HG02763 (cell line): ENCODE results near the gene SCYGR8.

Experiments used
- ATAC-seq: cut with Tn5 transposase; IDR thresholded peaks from one replicate; pipeline ENCODE4 v1.9.1; 2021; ENCODE audit warnings: mild to moderate bottlenecking, moderate library complexity; ENCODE audit not compliant: unreplicated experiment

The SCYGR8 gene

GRCh38 chr2:227759411-227760118, 13.9 kb downstream of the SCYGR8 start:
- ATAC-seq = no peak

DNA sequence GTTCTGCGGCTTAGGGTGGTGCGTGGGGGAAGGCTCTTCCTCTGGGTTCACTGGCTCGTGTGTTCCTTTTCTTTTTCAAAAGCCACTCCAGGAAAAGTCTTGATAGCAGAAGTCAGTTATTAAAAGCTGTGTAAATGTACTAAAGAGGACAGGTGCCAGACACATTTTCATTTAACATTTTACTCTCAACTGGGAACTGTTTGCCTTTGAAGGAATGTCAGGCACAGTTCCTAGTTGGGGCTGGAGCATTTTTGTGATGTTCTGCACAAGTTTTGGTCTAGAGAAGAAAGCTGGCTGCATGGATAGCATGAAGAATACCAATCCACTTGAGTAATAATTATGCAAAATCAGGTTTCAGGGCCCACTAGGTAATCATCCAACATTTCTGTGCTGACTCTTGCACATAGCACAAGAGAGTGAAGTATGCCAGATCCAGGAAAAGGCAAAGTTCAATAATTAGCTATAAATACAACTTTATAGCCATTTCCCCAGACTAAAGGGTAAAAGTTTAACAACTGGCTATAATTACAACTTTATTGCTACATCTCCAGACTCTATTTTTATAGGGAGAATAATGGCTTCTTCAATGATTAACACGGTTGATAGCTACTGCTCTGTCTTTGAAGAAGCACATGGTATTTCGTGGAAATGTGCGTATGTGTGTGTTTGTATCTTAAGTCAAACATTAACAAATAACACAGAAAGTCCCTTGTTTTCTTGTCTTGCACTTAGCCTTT, 16.2 kb downstream of the SCYGR8 start:
- ATAC-seq = no peak

DNA sequence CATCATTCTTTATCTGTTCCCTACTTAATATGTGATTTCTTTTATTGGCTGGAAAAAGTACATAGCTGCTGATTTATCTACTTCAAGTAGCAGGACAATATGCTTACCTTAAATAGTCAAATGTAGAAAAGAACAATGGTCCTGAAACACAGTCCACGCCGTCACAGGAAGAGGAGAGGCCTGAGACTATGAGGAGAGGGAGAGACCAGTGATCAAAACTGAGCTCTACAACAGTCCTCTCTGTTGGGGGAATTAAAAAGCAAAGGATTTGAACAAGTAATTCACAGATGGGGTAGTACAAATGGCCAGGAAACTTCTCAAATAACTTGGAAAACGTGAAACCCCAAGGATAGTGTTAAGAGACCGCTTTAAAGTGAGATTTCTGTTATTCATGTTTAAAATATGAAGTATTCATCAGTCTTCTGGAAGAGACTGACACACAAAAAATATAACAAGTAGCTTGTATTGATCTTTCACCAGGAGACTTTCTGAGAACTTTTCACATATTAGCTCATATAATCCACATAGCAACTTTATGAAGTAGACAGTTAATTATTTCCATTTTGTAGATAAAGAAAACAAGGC, 20.2 kb downstream of the SCYGR8 start:
- peak; percentile 12 for ATAC-seq

DNA sequence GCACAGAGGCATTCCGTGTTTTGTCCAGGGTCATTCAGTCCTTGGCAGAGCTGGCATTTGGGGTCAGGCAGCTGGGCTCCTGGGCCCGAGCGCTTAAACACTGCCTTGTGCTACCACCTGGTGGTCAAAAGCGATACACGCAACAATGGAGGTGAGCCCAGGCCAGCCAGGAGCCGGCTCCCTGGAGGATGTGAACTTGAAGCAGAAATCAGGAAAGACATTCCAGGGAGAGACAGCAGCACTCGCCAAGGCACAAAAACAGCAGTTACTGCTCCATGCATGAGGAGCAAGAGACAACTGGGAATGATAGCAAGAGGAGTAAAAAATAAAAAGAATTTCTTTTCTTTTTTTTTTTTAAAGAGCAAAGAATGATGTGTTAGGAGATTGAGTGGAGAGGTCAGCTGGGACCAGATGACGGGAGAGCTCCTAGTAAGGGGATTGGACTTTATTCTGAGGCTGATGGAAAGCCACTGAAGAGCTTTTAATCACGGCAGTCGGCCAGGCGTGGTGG, 20.7 kb downstream of the SCYGR8 start:
- peak; percentile 99 for ATAC-seq

DNA sequence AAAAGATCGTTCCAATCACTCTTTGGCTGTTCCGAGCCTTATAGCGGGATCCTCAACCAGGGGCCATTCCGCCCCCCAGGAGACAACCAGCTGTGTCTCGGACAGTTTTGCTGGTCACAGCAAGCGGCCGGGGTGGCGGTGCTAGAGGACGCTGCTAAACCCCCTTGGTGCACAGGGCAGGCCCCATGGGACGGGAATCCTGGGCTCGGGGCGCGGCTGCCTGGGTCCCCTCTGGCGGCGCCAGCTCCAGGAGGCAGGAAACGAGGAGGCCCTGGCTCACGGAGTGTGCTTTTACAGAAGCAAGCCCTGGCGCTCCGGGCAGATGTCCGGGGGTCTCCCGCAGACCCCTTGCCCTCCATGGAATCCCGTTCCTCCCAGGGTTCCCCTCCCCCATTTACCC, 22.1 kb downstream of the SCYGR8 start:
- no peak for ATAC-seq

DNA sequence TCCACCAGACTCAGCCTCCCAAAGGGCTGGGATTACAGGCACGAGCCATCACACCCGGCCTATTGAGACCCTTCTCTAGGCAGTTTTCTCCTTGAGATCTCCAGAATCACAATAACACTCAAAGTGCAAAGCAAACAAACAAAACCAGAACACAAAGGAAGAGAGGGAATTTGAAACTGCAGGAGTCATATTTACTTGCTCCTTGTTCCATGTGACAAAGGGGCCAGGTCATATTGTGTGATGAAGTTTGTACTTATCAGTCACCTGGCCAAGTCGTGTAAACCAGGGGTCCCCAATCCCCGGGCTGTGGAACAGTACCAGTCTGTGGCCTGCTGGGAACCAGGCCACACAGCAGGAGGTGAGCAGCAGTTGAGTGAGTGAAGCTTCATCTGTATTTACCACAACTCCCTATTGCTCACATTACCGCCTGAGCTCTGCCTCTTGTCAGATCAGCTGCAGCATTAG, 26.5 kb downstream of the SCYGR8 start:
- no peak for ATAC-seq

- ATAC-seq = no peak
Observed at GRCh38 chr2:227772932-227773331, 27.2 kb downstream of the SCYGR8 start.

DNA sequence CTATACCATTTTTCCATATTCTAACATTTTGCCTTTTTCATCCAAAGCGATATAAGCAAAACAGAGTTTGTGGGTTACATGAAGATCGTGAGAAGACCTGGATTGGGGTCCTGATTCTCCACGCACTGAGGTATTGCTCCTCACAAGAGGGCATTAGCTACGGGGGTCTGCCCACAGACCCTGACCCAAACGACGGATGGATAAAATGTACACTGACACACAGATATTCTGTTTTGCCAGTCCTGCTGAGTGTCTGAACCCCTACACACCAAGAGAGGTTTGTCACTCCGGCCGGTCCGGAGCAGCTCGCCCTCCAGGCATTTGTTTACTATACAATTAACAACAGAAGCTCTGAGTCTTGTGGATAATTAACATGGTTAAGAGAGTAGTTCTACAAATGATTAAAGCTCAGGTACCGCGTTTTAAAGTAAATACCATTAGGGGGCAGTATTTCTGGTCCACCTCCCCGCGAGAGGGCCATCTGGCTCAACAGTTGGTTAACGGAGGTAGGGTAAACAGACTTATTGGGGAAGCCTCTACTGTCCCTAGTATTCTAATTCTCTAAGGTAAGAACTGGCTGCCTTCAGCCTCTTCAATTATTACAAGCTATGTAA, 28.4 kb downstream of the SCYGR8 start:
- no peak for ATAC-seq

- ATAC-seq = no peak
Observed at GRCh38 chr2:227774895-227775842, 29.5 kb downstream of the SCYGR8 start.

DNA sequence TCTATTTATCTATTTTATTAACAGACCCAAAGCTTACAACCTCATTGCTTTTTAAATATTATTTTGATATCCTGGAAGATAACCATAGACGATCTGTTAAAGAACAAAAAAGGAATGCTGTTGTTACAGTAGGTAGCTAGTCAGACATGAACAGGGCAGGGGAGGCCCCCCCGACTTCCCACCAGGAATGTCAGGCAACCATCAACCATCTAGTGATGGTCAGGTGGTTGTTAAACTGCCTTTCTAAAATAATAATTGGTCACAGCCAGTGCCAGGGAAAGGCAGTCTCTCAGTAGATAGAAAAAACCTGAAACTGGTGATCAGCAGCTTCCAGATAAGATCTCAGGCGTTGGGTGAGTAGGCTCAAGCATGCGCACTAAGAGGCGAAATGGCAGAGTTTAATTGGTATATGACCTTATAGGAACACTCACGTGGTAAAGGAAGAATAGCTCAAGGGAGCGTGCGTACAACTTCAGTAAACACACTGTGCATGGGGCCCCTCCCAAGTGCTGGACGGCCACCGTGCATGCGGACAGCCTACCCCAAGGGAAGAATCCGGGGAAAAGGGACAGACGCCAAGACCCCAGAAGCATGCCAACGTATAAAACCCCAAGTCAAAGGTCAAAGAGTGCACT, 35.4 kb downstream of the SCYGR8 start:
- ATAC-seq = no peak

- no peak for ATAC-seq
Observed at GRCh38 chr2:227781841-227782240, 36.1 kb downstream of the SCYGR8 start.

DNA sequence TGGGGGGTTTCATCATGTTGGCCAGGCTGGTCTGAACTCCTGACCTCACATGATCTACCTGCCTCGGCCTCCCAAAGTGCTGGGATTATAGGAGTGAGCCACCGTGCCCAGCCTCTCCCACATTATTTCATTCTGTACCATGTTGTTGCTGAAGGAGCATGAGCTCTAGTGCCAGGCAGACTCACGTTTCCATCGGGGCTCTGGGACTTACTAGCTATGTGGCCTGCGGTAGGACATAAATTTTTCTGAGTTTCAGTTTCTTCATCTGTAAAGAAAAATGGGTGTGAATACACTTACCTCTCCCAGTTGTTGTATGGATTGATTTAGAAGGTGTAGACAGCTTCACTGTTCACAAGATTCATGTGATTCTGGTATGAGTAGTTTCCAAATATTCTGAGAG, 37.1 kb downstream of the SCYGR8 start:
- peak; percentile 21 for ATAC-seq

- ATAC-seq = peak; percentile 96
Observed at GRCh38 chr2:227783404-227784138, 37.9 kb downstream of the SCYGR8 start.

GRCh38 chr2:227785293-227785692, 39.6 kb downstream of the SCYGR8 start:
- ATAC-seq = no peak

DNA sequence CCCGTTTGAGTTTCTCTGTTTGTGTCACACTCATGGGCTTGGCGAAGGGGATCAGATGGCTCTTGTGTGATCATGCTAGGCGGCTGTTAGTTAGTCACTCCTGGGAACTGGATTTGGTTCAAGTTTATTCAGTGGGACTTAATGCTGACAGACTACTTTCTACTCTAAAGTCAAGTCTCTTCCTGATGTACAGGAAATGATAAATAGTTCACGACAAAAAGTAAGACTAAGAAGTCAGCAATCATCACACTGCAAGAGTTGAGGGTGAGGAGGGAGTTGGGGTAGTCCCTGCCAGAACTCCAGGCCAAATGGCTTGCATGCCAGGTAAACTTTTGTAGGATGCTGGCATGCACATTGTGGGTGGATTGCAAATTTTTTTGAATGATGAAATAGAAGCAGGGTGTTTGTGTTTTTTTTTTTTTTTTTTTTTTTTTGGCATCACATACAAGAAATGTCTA, 42.9 kb downstream of the SCYGR8 start:
- ATAC-seq = no peak

DNA sequence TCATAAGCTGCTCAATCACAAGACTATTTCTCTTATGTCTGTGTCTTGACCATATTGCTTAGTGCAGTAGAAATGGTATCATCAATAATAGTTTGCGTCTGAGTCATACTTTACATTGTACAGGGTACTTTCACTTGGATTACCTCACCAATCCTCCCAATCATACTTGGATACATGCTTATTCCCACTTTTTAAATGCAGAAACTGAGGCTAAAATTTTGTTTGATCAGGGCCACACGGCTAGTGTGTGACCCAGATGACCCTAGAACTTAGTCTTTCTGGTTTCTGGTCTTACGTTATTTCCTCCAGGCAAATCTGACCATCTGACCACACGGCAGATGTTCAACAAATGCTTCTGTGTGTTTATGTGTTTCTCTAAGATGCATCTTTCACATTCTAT, 44.1 kb downstream of the SCYGR8 start:
- no peak for ATAC-seq

GRCh38 chr2:227793148-227793712, 47.5 kb downstream of the SCYGR8 start:
- ATAC-seq = no peak
